Effector CD8-positive, alpha-beta T cell (primary cell): ENCODE results near the gene EPHB4.
"Not testable (repeated sequence)": the region's sequence is repeated elsewhere in the genome, so short reads cannot be mapped to it uniquely, and the experiment has no call there.

Experiments used
- DNase-seq: peaks from one replicate; lab custom pipeline; 2025; lab: John Stamatoyannopoulos, UW

Gene EPHB4

DNA sequence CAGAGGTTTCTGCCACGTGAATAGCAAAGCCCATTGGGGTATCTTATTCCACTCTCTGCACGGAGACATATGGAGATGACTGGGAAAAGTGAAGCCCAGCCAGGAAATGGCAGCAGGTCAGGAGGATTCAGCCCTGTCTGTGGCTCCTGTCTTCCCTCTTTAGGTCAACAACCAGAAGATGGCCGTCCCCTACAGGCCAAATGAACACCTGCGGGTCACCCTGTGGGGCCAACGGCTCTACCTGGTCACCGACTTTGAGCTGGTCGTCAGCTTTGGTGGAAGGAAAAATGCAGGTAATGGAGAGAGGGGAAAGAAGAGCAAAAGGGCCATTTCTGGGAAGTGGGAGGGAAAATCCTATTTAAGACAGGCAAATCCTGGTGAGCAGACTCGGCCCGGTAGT, 38.3 kb downstream of the EPHB4 start:
- DNase-seq: no peak

DNA sequence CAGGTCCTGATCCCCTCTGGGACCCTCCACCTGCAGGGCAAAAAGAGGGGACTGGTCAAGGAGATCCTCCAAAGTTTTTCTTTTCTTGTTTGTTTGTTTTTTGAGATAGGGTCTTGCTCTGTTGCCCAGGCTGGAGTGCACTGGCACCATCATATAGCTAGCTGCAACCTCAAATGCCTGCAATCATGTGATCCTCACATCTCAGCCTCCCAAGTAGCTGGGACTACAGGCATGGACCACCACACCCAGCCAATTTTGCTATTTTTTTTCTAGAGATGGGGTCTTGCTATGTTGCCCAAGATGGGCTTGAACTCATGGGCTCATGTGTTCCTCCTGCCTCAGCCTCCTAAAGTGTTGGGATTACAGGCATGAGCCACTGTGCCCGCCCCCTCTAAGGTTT, 41.0 kb downstream of the EPHB4 start:
- no peak for DNase-seq

DNA sequence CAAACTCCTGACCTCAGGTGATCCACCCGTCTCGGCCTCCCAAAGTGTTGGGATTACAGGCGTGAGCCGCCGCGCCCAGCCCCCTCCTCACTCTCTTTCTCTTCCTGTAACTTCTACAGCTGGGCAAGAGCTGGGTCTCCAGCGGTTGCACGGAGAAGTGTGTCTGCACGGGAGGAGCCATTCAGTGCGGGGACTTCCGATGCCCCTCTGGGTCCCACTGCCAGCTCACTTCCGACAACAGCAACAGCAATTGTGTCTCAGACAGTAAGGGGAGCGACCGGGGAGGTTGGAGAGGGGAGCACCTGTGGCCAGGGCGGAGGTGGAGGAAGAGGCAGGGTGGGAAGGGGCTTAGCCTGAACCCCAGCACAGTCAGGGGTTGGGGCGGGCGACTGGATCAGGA, 41.4 kb downstream of the EPHB4 start:
- DNase-seq: no peak

DNA sequence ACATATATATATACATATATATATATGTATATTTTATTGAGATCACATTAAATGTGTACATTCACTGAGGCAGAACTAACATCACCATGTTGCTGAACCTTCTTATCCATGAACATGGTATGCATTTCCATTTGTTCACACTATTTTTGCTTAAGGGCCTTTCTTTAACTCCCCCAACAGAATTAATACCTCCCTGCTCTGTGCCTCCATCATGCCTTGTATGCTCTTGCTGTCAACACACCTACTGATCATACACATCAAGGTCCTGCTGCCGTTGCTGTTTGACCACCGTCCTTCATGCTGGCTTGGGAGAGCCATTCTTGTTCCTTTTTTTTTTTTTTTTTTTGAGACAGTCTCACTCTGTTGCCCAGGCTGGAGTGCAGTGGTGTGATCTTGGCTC, 43.5 kb downstream of the EPHB4 start:
- DNase-seq: no peak

DNA sequence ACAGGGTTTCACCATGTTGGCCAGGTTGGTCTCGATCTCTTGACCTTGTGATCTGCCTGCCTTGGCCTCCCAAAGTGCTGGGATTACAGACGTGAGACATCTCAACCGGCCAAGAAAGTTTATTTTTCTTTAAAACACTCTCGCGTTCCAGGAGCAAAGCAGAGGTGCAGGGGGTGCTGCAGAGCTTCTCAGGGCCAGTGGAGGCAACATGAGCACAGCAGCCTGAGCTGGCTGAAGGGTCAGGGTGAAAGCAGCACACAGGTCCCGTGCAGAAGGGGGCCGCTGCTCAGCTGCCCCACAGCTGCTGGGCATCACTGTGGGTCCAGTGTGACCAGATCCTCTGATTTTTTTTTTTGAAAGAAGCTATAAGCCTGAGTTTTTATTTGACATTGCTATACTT, 46.1 kb downstream of the EPHB4 start:
- no peak for DNase-seq

DNA sequence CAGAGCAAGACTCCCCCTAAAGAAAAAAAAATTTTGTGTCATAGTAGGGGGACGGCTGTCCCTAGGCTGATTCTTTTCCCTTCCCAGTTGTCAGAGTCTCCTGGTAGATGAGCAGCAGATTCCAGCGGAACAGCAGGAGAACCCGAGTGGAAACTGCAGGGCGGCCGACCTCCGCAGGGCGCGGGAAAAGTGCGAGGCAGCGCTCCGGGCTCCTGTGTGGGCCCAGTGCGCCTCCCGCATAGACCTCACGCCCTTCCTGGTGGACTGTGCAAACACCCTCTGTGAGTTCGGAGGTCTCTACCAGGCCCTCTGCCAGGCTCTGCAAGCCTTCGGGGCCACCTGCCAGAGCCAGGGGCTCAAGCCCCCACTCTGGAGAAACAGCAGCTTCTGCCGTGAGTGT, 48.0 kb downstream of the EPHB4 start:
- no peak for DNase-seq

DNA sequence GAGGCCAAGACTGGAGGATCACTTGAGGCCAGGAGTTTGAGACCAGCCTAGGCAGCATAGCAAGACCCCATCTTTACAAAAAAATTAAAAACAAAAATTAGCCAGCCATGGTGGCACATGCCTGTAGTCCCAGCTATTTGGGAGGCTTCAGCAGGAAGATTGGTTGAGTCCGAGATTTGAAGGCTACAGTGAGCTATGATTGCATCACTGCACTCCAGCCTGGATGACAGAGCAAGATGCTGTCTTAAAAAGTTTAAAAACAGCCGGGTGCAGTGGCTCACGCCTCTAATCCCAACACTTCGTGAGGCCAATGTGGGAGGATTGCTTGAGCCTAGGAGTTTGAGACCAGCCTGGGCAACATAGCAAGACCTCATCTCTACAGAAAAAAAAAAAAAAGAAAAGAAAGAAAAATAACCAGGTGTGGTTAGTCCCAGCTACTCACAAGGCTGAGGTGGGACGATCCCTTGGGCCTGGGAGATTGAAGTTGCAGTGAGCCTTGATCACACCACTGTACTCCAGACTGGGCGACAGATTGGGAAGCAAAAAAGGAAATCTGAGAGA, 49.2 kb downstream of the EPHB4 start:
- no peak for DNase-seq

DNA sequence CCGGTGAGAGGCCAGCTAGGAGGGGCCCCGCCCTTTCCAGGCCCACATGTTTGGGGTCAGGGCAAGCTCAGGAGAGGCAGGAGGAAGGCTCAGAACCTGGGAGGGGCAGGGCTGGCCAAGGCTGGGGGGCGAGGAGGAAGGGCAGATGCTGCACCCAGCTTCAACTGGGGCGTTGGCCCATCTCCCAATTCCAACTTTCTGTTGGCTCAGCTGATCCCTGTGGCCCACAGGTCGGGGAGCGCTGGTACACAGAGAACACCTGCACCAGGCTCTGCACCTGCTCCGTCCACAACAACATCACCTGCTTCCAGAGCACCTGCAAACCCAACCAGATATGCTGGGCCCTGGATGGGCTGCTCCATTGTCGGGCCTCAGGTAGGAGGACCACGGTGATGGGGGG, 53.8 kb downstream of the EPHB4 start:
- no peak for DNase-seq

DNA sequence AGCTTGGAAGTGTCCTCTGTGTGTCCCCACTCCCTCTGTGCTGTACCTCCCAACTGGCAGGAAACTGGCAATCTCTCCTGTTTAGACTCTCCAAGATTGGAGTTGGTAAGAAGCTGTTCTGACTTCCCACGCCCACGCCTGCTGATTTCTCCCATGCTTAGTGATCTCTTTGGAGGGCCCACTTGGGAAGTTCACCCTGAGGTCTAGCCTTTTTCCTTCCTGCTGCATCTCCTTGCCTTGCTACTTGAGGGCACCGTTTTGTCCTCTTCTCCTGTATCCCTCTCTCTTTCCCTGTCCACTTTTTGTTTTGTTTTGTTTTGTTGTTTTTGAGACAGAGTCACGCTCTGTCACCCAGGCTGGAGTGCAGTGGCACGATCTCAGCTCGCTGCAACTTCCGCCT, 58.5 kb downstream of the EPHB4 start:
- no peak for DNase-seq

DNA sequence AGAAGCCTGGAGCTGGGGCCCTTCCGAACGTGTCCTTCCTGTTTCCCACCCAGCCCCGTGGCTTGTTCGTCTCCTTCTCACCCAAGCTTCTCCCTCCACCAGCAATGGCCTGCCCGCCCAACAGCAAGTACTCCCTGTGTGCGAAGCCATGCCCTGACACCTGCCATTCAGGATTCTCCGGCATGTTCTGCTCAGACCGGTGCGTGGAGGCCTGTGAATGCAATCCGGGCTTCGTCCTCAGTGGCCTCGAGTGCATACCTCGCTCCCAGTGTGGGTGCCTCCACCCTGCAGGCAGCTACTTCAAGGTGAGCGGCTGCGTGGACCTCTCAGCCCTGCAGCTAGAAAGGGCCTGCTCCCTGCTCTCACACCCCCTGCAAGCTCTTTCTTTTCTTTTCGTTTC, 62.1 kb downstream of the EPHB4 start:
- DNase-seq: no peak

DNA sequence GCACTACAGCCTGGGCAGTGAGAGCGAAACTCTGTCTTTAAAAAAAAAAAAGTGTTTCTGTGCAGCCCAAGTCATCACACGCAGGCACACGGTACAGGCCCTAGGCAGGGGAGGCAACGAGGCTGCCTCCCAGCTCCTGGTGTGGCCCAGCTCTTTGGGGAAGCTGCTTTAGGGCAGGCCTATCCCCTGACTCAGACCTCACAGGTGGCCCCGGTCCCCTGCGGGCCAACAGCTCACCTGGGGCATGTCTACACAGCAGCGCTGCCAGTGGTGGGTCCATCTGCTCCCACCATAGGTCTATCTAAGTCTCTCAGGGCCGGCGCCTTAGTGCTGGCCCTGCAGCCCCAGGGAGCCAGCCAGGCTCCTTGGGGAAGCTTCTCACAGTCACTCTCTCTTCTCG, 62.5 kb downstream of the EPHB4 start:
- no peak for DNase-seq

DNA sequence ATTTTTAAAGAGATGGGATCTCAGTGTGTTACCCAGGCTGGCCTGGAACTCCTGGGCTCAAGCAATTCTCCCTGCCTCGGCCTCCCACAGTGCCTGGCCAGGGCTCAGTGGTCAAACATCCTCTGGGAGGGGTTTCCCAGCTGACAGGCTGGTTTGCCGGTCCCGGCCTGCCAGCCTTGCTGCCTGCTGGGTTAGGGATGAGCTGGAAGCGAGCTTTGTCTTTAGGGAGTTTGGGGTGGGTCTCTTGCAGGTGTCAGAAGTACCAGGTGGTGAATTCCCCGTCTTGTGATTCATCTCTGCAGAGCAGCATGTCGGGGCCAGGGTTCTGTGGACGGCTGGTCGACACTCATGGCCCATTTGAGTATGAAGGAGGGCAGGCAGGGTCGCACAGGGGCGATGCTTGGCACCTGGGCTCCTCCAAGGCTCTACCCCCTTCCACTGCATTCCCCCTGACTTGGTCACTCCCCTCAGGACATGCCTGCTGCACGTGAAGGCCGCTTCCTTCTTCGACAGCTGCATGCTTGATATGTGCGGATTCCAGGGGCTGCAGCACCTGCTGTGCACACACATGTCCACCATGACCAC, 63.7 kb downstream of the EPHB4 start:
- no peak for DNase-seq

DNA sequence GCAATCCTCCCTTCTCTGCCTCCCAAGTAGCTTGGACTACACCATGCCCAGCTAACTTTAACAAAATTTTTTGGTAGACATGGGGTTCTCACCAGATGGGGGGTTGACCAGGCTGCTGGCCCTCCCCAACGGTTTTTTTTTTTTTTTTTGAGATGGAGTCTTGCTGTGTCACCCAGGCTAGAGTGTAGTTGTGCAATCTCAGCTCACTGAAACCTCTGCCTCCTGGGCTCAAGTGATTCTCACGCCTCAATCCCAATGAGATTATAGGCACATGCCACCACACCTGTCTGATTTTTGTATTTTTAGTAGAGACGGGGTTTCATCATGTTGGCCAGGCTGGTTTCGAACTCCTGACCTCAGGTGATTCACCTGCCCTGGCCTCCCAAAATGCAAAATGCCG, 64.5 kb downstream of the EPHB4 start:
- not testable (repeated sequence) for DNase-seq

DNA sequence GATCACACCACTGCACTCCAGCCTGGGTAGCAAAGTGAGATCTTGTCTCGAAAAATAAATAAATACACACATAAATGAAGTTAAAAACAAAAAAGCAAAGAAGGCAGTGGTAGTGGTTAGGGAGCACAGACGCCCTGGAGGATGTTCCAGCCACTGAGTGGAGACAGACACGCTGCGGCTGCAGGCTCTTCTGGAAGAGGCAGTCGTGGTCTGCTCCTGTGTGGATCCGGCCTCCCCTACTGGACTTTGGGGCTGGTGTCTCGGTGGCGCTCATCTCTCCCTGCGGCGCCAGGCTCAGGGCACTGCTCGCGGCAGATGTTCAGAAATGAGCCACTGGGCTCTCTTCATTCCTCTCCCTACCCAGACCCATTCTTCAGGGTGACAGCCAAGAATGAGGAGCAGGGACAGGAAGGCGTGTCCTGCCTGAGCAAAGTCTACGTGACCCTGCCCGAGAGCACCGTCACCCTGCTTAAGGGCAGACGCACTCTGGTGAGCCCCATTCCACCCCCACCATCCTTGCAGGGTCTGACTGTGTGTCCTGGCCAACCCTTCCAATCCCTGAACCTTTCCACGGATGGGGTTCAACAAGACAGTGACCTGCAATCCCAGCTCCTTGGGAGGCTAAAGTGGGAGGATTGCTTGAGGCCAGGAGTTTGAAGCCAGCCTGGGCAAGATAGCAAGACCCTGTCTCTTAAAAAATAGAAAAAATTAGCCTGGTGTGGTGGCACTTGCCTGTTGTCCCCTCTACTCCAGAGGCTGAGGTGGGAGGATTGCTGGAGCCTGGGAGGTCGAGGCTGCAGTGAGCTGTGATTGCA, 67.8 kb downstream of the EPHB4 start:
- DNase-seq: no peak

DNA sequence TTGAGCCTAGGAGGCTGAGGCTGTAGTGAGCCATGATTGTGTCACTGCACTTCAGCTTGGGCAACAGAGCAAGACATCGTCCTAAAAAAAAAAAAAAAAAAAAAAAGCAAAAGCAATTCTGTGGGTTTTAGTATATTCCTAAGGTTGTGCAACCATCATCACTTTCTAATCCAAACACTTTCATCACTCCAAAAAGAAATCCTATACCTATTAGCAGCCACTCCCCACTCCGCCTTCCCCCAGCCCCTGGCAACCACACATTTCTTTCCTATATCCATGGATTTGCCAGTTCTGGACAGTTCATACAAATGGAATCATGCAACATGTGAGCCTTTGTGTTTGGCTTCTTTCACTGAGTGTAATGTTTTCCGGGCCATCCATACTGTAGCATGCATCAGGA, 73.6 kb downstream of the EPHB4 start:
- no peak for DNase-seq

DNA sequence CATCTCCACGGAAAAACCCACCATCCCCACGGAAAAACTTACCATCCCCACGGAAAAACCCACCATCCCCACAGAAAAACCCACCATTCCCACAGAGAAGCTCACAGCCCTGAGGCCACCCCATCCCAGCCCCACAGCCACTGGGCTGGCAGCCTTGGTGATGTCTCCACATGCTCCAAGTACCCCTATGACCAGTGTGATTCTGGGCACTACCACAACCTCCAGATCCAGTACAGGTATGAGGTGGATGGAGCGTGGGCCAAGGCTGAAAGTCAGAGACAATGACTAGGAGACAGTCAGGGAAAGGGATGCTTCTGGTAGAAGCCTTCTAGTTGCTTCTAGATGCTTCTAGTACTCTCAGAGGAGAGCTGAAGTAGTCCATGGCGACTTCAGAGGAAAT, 74.3 kb downstream of the EPHB4 start:
- no peak for DNase-seq
